ENCODE results near the gene XYLT2. TPM values are rescaled to one million over a fixed set of nuclear protein-coding genes. Genes with fewer than 3 reads are reported as not detected.

XYLT2 gene
- total and polyA plus RNA-seq, 2 of the 13 experiments (the other 11 are each of a cell fraction or from before 2014, with no cell fraction given) = 17.0 to 22.1 TPM

DNA sequence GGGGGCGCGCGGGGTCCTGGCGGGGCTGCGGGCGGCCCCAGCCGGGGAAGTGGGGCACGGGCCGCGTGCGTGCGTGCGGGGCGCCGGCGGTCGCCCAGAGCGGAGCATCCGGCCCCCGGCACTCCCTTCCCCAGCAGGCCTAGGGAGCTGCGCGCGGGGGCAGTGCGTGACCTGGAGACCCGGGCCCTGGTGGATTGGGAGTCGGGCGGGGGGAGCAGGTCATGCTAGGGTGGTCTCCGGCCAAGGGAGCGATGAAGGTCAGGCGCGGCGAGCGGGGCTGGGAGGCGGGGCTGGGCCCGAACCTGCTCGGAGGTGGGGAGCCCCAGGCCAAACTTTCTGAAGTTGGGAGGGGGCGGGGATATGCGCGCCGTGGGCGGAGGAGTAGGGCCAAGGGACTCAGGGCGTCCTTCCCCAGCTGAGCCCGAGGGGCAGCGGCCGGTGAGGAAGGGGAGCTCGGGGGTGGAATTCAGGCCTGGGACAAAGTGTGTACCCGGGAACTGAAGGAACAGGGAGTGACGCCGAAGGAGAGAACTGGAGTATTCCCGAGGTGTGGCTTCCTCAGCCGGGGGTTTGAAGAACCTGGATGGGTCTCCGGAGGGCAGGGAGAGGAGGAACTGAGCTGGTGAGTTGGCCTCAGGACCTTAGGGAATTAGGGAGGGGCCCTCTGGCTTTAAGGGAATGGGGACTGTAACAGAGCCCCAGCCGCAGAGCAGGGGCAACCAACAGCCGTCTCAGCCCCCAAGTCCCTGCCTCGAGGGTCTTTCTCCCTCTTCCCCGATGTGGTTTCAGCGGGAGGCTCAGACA, 589 bp downstream of the XYLT2 start (continued):
- TF ChIP-seq, protein P1, sequence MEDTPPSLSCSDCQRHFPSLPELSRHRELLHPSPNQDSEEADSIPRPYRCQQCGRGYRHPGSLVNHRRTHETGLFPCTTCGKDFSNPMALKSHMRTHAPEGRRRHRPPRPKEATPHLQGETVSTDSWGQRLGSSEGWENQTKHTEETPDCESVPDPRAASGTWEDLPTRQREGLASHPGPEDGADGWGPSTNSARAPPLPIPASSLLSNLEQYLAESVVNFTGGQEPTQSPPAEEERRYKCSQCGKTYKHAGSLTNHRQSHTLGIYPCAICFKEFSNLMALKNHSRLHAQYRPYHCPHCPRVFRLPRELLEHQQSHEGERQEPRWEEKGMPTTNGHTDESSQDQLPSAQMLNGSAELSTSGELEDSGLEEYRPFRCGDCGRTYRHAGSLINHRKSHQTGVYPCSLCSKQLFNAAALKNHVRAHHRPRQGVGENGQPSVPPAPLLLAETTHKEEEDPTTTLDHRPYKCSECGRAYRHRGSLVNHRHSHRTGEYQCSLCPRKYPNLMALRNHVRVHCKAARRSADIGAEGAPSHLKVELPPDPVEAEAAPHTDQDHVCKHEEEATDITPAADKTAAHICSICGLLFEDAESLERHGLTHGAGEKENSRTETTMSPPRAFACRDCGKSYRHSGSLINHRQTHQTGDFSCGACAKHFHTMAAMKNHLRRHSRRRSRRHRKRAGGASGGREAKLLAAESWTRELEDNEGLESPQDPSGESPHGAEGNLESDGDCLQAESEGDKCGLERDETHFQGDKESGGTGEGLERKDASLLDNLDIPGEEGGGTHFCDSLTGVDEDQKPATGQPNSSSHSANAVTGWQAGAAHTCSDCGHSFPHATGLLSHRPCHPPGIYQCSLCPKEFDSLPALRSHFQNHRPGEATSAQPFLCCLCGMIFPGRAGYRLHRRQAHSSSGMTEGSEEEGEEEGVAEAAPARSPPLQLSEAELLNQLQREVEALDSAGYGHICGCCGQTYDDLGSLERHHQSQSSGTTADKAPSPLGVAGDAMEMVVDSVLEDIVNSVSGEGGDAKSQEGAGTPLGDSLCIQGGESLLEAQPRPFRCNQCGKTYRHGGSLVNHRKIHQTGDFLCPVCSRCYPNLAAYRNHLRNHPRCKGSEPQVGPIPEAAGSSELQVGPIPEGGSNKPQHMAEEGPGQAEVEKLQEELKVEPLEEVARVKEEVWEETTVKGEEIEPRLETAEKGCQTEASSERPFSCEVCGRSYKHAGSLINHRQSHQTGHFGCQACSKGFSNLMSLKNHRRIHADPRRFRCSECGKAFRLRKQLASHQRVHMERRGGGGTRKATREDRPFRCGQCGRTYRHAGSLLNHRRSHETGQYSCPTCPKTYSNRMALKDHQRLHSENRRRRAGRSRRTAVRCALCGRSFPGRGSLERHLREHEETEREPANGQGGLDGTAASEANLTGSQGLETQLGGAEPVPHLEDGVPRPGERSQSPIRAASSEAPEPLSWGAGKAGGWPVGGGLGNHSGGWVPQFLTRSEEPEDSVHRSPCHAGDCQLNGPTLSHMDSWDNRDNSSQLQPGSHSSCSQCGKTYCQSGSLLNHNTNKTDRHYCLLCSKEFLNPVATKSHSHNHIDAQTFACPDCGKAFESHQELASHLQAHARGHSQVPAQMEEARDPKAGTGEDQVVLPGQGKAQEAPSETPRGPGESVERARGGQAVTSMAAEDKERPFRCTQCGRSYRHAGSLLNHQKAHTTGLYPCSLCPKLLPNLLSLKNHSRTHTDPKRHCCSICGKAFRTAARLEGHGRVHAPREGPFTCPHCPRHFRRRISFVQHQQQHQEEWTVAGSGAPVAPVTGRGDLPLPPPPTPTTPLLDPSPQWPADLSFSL (CRISPR knock-in tag; IDR thresholded peaks at IDR 0.05) = no peak
- peak; percentile 56; the same call in 1 of the 2 replicates for TF ChIP-seq KAT8 (CRISPR knock-in tag; IDR thresholded peaks at IDR 0.05)
- TF ChIP-seq, protein P2, sequence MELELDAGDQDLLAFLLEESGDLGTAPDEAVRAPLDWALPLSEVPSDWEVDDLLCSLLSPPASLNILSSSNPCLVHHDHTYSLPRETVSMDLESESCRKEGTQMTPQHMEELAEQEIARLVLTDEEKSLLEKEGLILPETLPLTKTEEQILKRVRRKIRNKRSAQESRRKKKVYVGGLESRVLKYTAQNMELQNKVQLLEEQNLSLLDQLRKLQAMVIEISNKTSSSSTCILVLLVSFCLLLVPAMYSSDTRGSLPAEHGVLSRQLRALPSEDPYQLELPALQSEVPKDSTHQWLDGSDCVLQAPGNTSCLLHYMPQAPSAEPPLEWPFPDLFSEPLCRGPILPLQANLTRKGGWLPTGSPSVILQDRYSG (CRISPR knock-in tag; IDR thresholded peaks at IDR 0.05) = peak; percentile 7; the same call in 1 of the 2 replicates
- TF ChIP-seq, protein P3, sequence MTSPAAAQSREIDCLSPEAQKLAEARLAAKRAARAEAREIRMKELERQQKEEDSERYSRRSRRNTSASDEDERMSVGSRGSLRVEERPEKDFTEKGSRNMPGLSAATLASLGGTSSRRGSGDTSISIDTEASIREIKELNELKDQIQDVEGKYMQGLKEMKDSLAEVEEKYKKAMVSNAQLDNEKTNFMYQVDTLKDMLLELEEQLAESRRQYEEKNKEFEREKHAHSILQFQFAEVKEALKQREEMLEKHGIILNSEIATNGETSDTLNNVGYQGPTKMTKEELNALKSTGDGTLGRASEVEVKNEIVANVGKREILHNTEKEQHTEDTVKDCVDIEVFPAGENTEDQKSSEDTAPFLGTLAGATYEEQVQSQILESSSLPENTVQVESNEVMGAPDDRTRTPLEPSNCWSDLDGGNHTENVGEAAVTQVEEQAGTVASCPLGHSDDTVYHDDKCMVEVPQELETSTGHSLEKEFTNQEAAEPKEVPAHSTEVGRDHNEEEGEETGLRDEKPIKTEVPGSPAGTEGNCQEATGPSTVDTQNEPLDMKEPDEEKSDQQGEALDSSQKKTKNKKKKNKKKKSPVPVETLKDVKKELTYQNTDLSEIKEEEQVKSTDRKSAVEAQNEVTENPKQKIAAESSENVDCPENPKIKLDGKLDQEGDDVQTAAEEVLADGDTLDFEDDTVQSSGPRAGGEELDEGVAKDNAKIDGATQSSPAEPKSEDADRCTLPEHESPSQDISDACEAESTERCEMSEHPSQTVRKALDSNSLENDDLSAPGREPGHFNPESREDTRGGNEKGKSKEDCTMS (CRISPR knock-in tag; conservative IDR thresholded peaks at IDR 0.05) = no peak
- 0 out of 2 replicates have a peak, but pooled peaks have one; percentile 17 for TF ChIP-seq ZNF790 (CRISPR knock-in tag; IDR thresholded peaks at IDR 0.05; ENCODE audit: borderline replicate concordance)
- 0 out of 2 replicates have a peak, but pooled peaks have one; percentile 58 for TF ChIP-seq ZNF850 (CRISPR knock-in tag; conservative IDR thresholded peaks at IDR 0.05)
- no peak; the same call in 1 of the 2 replicates for TF ChIP-seq TAF1 (CRISPR knock-in tag; IDR thresholded peaks at IDR 0.05)
- peak; percentile 67; the same call in 1 of the 2 replicates for TF ChIP-seq ZNF746 (CRISPR knock-in tag; IDR thresholded peaks at IDR 0.05)
- TF ChIP-seq, protein P4, sequence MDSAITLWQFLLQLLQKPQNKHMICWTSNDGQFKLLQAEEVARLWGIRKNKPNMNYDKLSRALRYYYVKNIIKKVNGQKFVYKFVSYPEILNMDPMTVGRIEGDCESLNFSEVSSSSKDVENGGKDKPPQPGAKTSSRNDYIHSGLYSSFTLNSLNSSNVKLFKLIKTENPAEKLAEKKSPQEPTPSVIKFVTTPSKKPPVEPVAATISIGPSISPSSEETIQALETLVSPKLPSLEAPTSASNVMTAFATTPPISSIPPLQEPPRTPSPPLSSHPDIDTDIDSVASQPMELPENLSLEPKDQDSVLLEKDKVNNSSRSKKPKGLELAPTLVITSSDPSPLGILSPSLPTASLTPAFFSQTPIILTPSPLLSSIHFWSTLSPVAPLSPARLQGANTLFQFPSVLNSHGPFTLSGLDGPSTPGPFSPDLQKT (CRISPR knock-in tag; IDR thresholded peaks at IDR 0.05; ENCODE audit: borderline replicate concordance) = no peak
- no peak; the same call in 1 of the 2 replicates for TF ChIP-seq TGIF2 (CRISPR knock-in tag; IDR thresholded peaks at IDR 0.05)
- no peak for TF ChIP-seq BRCA1 (CRISPR knock-in tag; IDR thresholded peaks at IDR 0.05)
- 0 out of 2 replicates have a peak, but pooled peaks have one; percentile 18 for TF ChIP-seq FOXC1 (CRISPR knock-in tag; IDR thresholded peaks at IDR 0.05; ENCODE audit: borderline replicate concordance)
- 0 out of 2 replicates have a peak, but pooled peaks have one; percentile 42 for TF ChIP-seq SMAD1 (CRISPR knock-in tag; IDR thresholded peaks at IDR 0.05; ENCODE audit: borderline replicate concordance, low read depth)
- TF ChIP-seq ZFP36L2 (CRISPR knock-in tag; IDR thresholded peaks at IDR 0.05) = no peak
- TF ChIP-seq MED13 (CRISPR knock-in tag; IDR thresholded peaks at IDR 0.05) = no peak
- peak; percentile 75; the same call in 1 of the 2 replicates for TF ChIP-seq ETV6 (CRISPR knock-in tag; conservative IDR thresholded peaks at IDR 0.05)

All from HepG2 (cell line).